Mesenchymal stem cell (in vitro differentiated cells and primary cell): ENCODE data around the gene PGM3.

Experiments used
- DNase-seq: peaks from one replicate; pipeline ENCODE4 v3.0.0-alpha.2; 2013
- H2AFZ ChIP-seq: one replicate; pipeline ENCODE4 v1.6.1; 2013; ENCODE audit warnings: low read depth, mild to moderate bottlenecking, control low read depth, inconsistent platforms, low read length, moderate library complexity
- H2AK5ac ChIP-seq: 2 replicates; pipeline ENCODE4 v1.6.1; 2013; ENCODE audit warnings: low read length, moderate library complexity, mild to moderate bottlenecking, inconsistent platforms; ENCODE audit not compliant: severe bottlenecking
- H2BK120ac ChIP-seq: one replicate; pipeline ENCODE4 v1.6.1; 2013; ENCODE audit warnings: low read depth, mild to moderate bottlenecking, inconsistent platforms, low read length, moderate library complexity
- H2BK12ac ChIP-seq, 2 experiments: one replicate each; pipeline ENCODE4 v1.6.1; 2013; ENCODE audit warnings: inconsistent platforms in 2 of 2, low read length in 2 of 2, mild to moderate bottlenecking in 2 of 2, moderate library complexity in 2 of 2, control low read depth in 1 of 2
- H2BK15ac ChIP-seq: one replicate; pipeline ENCODE4 v1.6.1; 2013; ENCODE audit warnings: mild to moderate bottlenecking, low read depth, inconsistent platforms; ENCODE audit not compliant: poor library complexity, severe bottlenecking
- H2BK5ac ChIP-seq: 2 replicates; pipeline ENCODE4 v1.6.1; 2013; ENCODE audit warnings: low read depth, mild to moderate bottlenecking, low read length, control low read depth, inconsistent platforms; ENCODE audit not compliant: poor library complexity, severe bottlenecking
- H3K14ac ChIP-seq, 2 experiments: one replicate each; pipeline ENCODE4 v1.6.1; 2013; ENCODE audit warnings: inconsistent platforms in 2 of 2, low read length in 2 of 2, control low read depth in 1 of 2, mild to moderate bottlenecking in 1 of 2, moderate library complexity in 1 of 2
- H3K18ac ChIP-seq, 2 experiments: one replicate each; pipeline ENCODE4 v1.6.1; 2013; ENCODE audit warnings: inconsistent platforms in 2 of 2, low read length in 2 of 2, control low read depth in 1 of 2, low read depth in 1 of 2, mild to moderate bottlenecking in 1 of 2
- H3K23ac ChIP-seq, 2 experiments: one replicate each; pipeline ENCODE4 v1.6.1; 2013; ENCODE audit warnings: inconsistent platforms in 2 of 2, low read length in 2 of 2, mild to moderate bottlenecking in 2 of 2, moderate library complexity in 2 of 2, control low read depth in 1 of 2
- H3K27ac ChIP-seq: 2 replicates; pipeline ENCODE4 v1.5.1; 2013; ENCODE audit warnings: mild to moderate bottlenecking, moderate library complexity, low read length, control low read depth, inconsistent platforms; ENCODE audit not compliant: poor library complexity, severe bottlenecking
- H3K27me3 ChIP-seq, 2 experiments: 2 replicates each; pipeline versions ENCODE4 v1.6.1 to v1.7.0; 2013; ENCODE audit warnings: low read length in 2 of 2, mild to moderate bottlenecking in 2 of 2, moderate library complexity in 2 of 2, control low read depth in 1 of 2, inconsistent platforms in 1 of 2; ENCODE audit not compliant: control insufficient read depth in 1 of 2, insufficient read depth in 1 of 2
- H3K36me3 ChIP-seq, 2 experiments: 2 replicates each; pipeline versions ENCODE4 v1.6.1 to v1.7.0; 2013; ENCODE audit warnings: low read length in 2 of 2, control low read depth in 1 of 2, inconsistent platforms in 1 of 2, low read depth in 1 of 2, mild to moderate bottlenecking in 1 of 2; ENCODE audit not compliant: insufficient read depth in 2 of 2, control insufficient read depth in 1 of 2
- H3K4ac ChIP-seq, 2 experiments: one replicate each; pipeline ENCODE4 v1.6.1; 2013; ENCODE audit warnings: inconsistent platforms in 2 of 2, low read length in 2 of 2, mild to moderate bottlenecking in 2 of 2, moderate library complexity in 2 of 2, control low read depth in 1 of 2, low read depth in 1 of 2
- H3K4me1 ChIP-seq: 2 replicates; pipeline ENCODE4 v1.6.1; 2013; ENCODE audit warnings: low read depth, low read length, control low read depth; ENCODE audit not compliant: control insufficient read depth, insufficient read depth
- H3K4me2 ChIP-seq: 2 replicates; pipeline ENCODE4 v1.6.1; 2013; ENCODE audit warnings: low read length, mild to moderate bottlenecking, inconsistent platforms; ENCODE audit not compliant: poor library complexity, severe bottlenecking
- H3K4me3 ChIP-seq, 2 experiments: 2 replicates each; pipeline versions ENCODE4 v1.5.1 to v1.7.0; 2013; ENCODE audit warnings: low read length in 2 of 2, mild to moderate bottlenecking in 2 of 2, control low read depth in 1 of 2, low read depth in 1 of 2; ENCODE audit not compliant: insufficient read depth in 1 of 2
- H3K79me1 ChIP-seq: replicated peaks from 2 replicates; pipeline ENCODE4 v1.6.1; 2013; ENCODE audit warnings: mild to moderate bottlenecking, control low read depth, low read length, inconsistent platforms; ENCODE audit not compliant: poor library complexity, severe bottlenecking
- H3K9ac ChIP-seq: 2 replicates; pipeline ENCODE4 v1.7.0; 2013; ENCODE audit warnings: mild to moderate bottlenecking, low read length, moderate library complexity
- H3K9me3 ChIP-seq: 2 replicates; pipeline ENCODE4 v1.7.0; 2013; ENCODE audit warnings: mild to moderate bottlenecking, low read length; ENCODE audit not compliant: control insufficient read depth
- H4K8ac ChIP-seq: one replicate; pipeline ENCODE4 v1.6.1; 2013; ENCODE audit warnings: inconsistent platforms, mild to moderate bottlenecking, low read length, moderate library complexity
- H4K91ac ChIP-seq: one replicate; pipeline ENCODE4 v1.6.1; 2013; ENCODE audit warnings: mild to moderate bottlenecking, low read length, inconsistent platforms
- WGBS: methylation state at CpG from one replicate; pipeline ENCODE4 v1.1.7; 2013; ENCODE audit warnings: mixed read lengths; 5-methylcytosine and 5-hydroxymethylcytosine counted together

The PGM3 gene

DNA sequence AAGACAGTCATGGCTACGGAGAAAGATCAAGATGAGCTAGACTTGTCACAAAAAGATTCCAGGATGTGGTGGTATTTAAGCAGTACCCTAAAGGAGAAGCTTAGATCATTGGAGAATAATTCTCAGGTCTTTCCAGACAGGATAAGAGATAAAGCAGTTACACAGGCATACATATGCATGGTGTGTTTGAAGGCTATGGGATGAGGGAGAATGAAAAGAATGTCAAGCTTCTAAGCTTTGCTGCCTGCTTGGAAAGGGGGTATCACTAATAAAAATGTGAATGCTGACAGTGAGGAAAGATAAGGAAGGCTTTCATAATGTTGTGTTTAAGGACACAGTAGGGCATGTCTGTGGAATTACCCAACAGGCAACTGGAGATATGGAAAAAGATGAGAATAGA lies 28.2 kb upstream of the PGM3 start:
- no peak overlapping the region for H3K14ac ChIP-seq
- no peak overlapping the region for H2BK15ac ChIP-seq
- H4K8ac ChIP-seq = no peak overlapping the region
- no peak overlapping the region for H3K18ac ChIP-seq
- no peak overlapping the region for H3K4me2 ChIP-seq
- DNase-seq = peak; percentile 5
- H4K91ac ChIP-seq = no peak overlapping the region
- no peaks in the 10 kb centered on the region for H3K79me1 ChIP-seq
- H3K4ac ChIP-seq = no peak overlapping the region
- no peak overlapping the region for H2BK5ac ChIP-seq
- no peaks in the 10 kb centered on the region for H3K9me3 ChIP-seq
- no peak overlapping the region for H3K27ac ChIP-seq
- 77% methylated on average over 1 of the region's 1 CpG for WGBS
- no peak overlapping the region for H3K4me3 ChIP-seq
- no peak overlapping the region for H3K23ac ChIP-seq
- H2AFZ ChIP-seq = no peak overlapping the region
- peaks cover 0 to 20% of the 10 kb centered on the region in 2 experiments for H3K36me3 ChIP-seq
- no peak overlapping the region for H2AK5ac ChIP-seq
- no peaks in the 10 kb centered on the region for H3K4me1 ChIP-seq
- H3K27me3 ChIP-seq = no peaks in the 10 kb centered on the region
- no peak overlapping the region for H2BK120ac ChIP-seq
- no peak overlapping the region for H3K9ac ChIP-seq
- no peak overlapping the region for H2BK12ac ChIP-seq

DNA sequence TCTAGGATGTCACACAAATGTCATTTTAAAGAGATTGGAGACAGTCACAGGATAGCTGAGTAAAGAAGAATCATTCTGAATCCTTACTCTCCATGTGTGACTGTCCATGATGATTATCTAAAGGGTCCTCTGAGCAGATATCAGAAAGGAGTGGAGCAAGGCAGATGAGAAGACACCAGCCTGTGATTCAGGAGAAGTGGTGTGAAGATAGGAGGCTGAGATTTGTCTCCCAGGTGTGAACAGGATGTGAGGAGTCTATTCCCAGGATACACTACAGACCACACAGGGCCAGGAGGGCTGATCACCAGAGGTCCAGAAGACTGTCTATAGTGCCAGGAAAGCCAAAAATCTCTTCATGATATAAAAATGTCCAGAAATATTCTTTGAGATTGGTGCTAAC lies 27.1 kb upstream of the PGM3 start:
- H3K27me3 ChIP-seq = no peaks in the 10 kb centered on the region
- H3K4me3 ChIP-seq = no peak overlapping the region
- H3K4me1 ChIP-seq = no peaks in the 10 kb centered on the region
- H2BK120ac ChIP-seq = no peak overlapping the region
- no peaks in the 10 kb centered on the region for H3K9me3 ChIP-seq
- H3K14ac ChIP-seq = no peak overlapping the region
- no peak overlapping the region for H3K9ac ChIP-seq
- no peak overlapping the region for H2AFZ ChIP-seq
- H3K36me3 ChIP-seq = peaks cover 0 to 20% of the 10 kb centered on the region in 2 experiments
- H4K91ac ChIP-seq = no peak overlapping the region
- H2BK5ac ChIP-seq = no peak overlapping the region
- H2BK12ac ChIP-seq = no peak overlapping the region
- no peak for DNase-seq
- no peak overlapping the region for H3K4me2 ChIP-seq
- H3K23ac ChIP-seq = no peak overlapping the region
- H3K27ac ChIP-seq = no peak overlapping the region
- no peak overlapping the region for H3K18ac ChIP-seq
- H4K8ac ChIP-seq = no peak overlapping the region
- H2BK15ac ChIP-seq = no peak overlapping the region
- H3K4ac ChIP-seq = peak overlapping the region in 1 of 2 experiments; percentile 60
- H2AK5ac ChIP-seq = peak overlapping the region; percentile 80
- H3K79me1 ChIP-seq = no peaks in the 10 kb centered on the region

GRCh38 chr6:83218646-83219045 lies 25.6 kb upstream of the PGM3 start:
- Histone ChIP-seq H3K27me3 (no peaks in the 10 kb centered on the region), H3K27ac (no peak overlapping the region), H2BK120ac (no peak overlapping the region), H2BK12ac (no peak overlapping the region), H3K4ac (no peak overlapping the region), H3K9me3 (no peaks in the 10 kb centered on the region), H3K4me2 (no peak overlapping the region), H3K4me1 (no peaks in the 10 kb centered on the region), H3K79me1 (no peaks in the 10 kb centered on the region), H2BK5ac (no peak overlapping the region), H3K36me3 (peaks cover 0 to 19% of the 10 kb centered on the region in 2 experiments), H4K91ac (no peak overlapping the region), H2AK5ac (no peak overlapping the region), H3K23ac (no peak overlapping the region), H3K9ac (no peak overlapping the region), H2BK15ac (no peak overlapping the region), H3K14ac (no peak overlapping the region), H3K18ac (no peak overlapping the region), H2AFZ (no peak overlapping the region), H4K8ac (no peak overlapping the region), H3K4me3 (no peak overlapping the region)
- 100% methylated on average over 1 of the region's 3 CpGs for WGBS
- no peak for DNase-seq

DNA sequence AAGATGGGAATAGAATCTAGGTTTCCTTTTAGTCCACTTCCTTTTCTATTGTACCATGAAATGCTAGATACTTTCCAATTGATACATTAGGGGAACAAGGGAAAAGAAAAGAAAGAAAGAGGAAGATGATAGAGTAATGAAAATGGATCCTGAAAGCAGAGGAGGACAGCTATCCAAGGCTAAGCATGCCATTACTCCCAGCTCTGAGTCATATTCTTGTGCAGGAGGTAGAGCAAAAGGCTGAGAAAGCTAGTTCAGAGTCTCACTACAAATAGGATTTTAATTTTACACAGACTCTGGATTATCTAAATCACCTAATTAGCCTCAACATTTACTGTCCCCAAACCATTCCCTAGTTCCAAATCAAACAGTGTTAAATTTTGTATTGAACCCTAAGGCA lies 23.7 kb upstream of the PGM3 start:
- peaks cover 0 to 11% of the 10 kb centered on the region in 2 experiments for H3K36me3 ChIP-seq
- no peaks in the 10 kb centered on the region for H3K27me3 ChIP-seq
- no peak overlapping the region for H3K27ac ChIP-seq
- no peak for DNase-seq
- no peak overlapping the region for H2BK12ac ChIP-seq
- H3K9me3 ChIP-seq = no peaks in the 10 kb centered on the region
- no peak overlapping the region for H3K4ac ChIP-seq
- no peak overlapping the region for H2AK5ac ChIP-seq
- H3K4me2 ChIP-seq = no peak overlapping the region
- no peak overlapping the region for H2BK120ac ChIP-seq
- H3K4me3 ChIP-seq = no peak overlapping the region
- H3K23ac ChIP-seq = no peak overlapping the region
- H3K9ac ChIP-seq = no peak overlapping the region
- no peak overlapping the region for H4K8ac ChIP-seq
- H3K18ac ChIP-seq = no peak overlapping the region
- no peaks in the 10 kb centered on the region for H3K4me1 ChIP-seq
- H4K91ac ChIP-seq = no peak overlapping the region
- H2BK15ac ChIP-seq = no peak overlapping the region
- H3K79me1 ChIP-seq = no peaks in the 10 kb centered on the region
- no peak overlapping the region for H2BK5ac ChIP-seq
- H3K14ac ChIP-seq = no peak overlapping the region
- H2AFZ ChIP-seq = no peak overlapping the region
